Epithelial cell of proximal tubule (primary cell): ENCODE results near the gene AP3M1. TPM values are rescaled to one million over a fixed set of nuclear protein-coding genes. Genes with fewer than 3 reads are reported as not detected.

Source experiments
- DNase-seq: peaks from one replicate; pipeline ENCODE4 v3.0.0-alpha.2; 2011; ENCODE audit warnings: low read depth
- H3K4me3 ChIP-seq: 2 replicates; pipeline ENCODE4 v1.5.1; 2011; ENCODE audit warnings: low read depth, mild to moderate bottlenecking, low read length
- total RNA-seq: library from RNA; depleted of rRNA; stranded (reverse); fragments of >200 nt; gene quantifications from 2 replicates; pipeline ENCODE4 v1.2.3, GENCODE V29; 2015
- TF ChIP-seq, protein P1 (sequence below): conservative IDR thresholded peaks from 2 replicates; pipeline ENCODE4 v1.5.1; 2012; ENCODE audit warnings: low read depth, mild to moderate bottlenecking, low read length

The AP3M1 gene
- total RNA-seq, 1 donor from 2014 or later = 39.3 TPM

DNA sequence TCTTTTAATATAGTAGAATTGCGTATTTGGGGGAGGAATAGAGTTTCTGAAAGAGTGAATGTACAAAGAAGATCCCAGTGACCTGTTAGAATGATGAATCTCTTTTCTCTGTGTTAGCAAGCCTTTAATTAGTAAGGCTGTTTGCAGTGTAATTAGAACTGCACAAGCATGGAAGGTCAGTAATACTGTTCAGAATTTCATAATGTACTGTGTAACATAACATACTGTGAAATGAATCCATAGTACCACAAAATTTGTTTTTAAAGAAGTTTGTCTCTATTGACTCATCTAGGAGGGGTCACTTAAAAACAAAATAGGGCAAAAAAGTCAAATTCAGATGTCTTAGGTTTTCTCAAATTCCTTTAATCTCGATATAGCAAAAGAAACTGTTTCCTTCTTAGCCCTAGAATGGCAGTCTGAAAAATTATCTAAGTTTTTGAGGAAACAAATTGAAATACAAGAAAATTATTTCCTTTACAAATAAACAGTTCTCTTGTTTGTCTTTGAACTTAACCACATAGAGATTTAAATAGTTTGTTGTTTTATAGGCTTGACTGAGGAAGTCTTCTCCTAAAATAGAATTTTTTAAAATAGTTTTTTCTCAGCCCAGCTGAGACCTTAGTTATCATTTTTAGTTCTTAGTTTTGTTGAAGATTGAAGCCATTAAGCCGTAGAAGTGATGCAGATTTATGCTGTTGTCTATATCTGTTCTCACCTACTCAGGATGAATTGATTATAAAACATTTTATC lies 12.9 kb upstream of the AP3M1 start:
- no peak for DNase-seq
- TF ChIP-seq, protein P1, sequence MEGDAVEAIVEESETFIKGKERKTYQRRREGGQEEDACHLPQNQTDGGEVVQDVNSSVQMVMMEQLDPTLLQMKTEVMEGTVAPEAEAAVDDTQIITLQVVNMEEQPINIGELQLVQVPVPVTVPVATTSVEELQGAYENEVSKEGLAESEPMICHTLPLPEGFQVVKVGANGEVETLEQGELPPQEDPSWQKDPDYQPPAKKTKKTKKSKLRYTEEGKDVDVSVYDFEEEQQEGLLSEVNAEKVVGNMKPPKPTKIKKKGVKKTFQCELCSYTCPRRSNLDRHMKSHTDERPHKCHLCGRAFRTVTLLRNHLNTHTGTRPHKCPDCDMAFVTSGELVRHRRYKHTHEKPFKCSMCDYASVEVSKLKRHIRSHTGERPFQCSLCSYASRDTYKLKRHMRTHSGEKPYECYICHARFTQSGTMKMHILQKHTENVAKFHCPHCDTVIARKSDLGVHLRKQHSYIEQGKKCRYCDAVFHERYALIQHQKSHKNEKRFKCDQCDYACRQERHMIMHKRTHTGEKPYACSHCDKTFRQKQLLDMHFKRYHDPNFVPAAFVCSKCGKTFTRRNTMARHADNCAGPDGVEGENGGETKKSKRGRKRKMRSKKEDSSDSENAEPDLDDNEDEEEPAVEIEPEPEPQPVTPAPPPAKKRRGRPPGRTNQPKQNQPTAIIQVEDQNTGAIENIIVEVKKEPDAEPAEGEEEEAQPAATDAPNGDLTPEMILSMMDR = no peak
- H3K4me3 ChIP-seq = no peak overlapping the region

DNA sequence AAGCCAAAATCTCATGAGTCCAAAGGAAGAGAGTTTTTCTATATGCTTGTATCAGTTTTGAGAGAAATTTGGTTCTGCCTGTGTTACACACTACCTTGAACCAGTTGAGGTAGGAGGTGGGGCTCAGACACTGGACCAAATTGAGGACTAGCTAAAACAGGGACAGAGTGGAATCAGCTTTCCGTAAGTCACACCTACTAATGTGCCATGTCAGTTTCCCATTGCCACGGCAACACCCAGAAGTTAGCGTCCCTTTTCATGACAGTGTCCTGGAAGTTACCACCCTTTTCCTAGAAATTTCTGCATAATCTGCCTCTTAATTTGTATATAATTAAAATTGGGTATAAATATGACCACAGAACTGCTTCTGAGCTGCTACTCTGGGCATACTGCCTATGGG lies 9.4 kb upstream of the AP3M1 start:
- no peak for DNase-seq
- TF ChIP-seq, protein P1 = no peak
- no peak overlapping the region for H3K4me3 ChIP-seq

DNA sequence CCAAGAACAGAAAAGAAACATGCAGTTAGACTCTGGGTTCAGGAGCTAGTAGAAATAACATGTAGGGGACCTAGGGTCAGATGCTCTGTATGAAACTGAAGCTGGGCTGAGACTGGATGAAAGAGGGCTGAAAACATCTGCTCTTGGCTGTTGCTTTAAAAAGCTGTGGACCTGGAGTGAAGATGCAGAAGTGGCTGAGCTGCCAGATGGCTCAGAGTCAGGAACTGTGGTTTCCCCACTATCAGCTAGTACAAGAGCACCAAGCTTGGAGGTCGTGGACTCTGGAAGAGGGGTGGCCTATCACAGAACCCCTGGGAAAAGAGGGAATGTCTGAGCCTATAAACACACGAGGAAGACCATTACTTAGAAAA lies 6.3 kb upstream of the AP3M1 start:
- no peak overlapping the region for H3K4me3 ChIP-seq
- DNase-seq = no peak
- TF ChIP-seq, protein P1 = no peak

DNA sequence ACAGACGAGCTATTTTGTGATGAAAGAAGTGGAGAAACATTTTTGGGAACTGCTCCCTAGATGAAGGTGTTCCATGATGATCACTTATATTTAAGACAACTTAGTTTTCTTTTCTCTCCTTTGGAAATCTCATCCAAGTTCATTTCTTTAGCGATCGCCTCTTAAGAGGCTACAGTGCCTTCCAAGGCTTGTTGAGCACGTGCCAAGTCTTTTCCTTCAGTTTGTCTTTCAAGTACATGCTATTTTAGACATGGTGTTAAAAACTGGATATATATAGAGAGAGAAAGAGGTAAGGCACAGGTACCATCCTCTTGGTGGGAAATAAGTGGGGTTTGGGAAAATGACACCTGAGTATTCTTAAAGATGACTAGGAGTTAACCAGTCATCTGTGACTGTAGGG lies 3.0 kb upstream of the AP3M1 start:
- DNase-seq = no peak
- TF ChIP-seq, protein P1 = no peak
- no peak overlapping the region for H3K4me3 ChIP-seq

DNA sequence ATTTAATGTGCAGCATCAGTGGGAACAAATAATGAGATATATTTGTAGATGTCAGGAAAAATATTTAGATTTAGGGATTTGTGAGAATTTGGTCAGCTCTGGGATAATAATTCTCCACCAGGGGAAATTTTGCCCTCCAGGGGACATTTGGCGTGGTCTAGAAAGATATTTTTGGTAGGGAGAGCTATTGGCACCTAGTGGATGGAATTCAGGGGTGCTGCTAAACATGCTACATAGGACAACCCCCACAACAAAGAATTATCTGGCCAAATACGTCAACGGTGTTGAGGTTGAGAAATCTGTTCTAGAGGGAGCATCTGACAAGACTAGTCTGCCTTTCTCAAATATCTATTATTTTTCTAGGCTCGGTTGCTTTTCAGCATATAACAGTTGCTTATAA lies 2.5 kb upstream of the AP3M1 start:
- TF ChIP-seq, protein P1 = peak; percentile 56
- H3K4me3 ChIP-seq = no peak overlapping the region
- no peak for DNase-seq

DNA sequence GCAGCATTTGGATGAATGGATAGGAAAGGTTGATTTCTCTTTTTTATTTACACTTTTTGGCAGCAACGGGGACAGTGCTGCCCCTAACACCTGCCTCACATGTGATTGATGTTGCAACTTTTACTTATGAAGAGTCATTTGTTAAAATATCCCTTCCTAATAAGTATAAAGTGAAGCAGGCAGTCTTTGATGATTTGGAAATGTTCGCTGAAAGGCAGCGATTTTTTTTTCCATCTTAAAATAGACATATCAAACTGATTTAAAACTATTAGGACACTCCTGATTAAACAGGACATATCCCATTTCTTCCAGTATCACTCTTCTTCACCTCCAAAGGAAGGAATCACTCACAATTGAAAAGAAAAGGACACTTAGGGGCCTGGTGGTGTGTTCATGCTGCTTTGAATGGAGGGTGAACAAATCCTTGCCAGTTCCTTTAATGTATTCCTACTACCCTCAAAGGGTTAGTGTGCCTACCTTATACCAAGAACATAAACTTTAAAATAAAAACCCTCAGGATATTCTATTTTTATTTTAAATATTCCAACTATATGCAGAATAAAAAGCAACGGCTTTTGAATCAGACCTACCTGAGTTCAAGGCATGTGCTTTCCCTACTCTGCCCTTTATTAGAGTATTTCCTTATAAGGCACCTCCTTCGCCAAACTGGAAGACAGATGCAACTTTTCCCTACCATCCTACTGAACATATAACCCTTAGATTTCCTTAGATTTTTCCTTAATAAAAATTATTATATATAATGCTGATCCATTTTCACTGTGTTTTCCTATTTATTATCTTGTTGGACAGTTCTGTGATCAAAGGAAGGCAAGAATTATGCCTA lies 1.5 kb upstream of the AP3M1 start:
- H3K4me3 ChIP-seq = peak overlapping the region; percentile 82
- no peak for DNase-seq
- TF ChIP-seq, protein P1 = no peak
